Measurements from ENCODE around the gene KRT37. TPM values are rescaled to one million over a fixed set of nuclear protein-coding genes. Genes with fewer than 3 reads are reported as not detected.

The KRT37 gene
- total RNA-seq, 1 donor from 2014 or later = not detected

GRCh38 chr17:41452281-41452680 lies 27.9 kb upstream of the KRT37 start:
- peak; percentile 18 for FAIRE-seq
- Histone ChIP-seq H3K4me3 (ENCODE audit: low read depth, low read length) (no peak overlapping the region), H3K36me3 (ENCODE audit: control insufficient read depth, insufficient read depth, low read length) (no peaks in the 10 kb centered on the region), H3K27me3 (ENCODE audit: control insufficient read depth, insufficient read depth, low read length) (no peaks in the 10 kb centered on the region)
- no peak for TF ChIP-seq CTCF (IDR thresholded peaks at IDR 0.05; ENCODE audit: insufficient read depth, low read length, severe bottlenecking)
- DNase-seq (ENCODE audit: low read depth) = no peak

GRCh38 chr17:41451154-41451728 lies 26.9 kb upstream of the KRT37 start:
- no peak for FAIRE-seq
- Histone ChIP-seq H3K36me3 (ENCODE audit: control insufficient read depth, insufficient read depth, low read length) (no peaks in the 10 kb centered on the region), H3K4me3 (ENCODE audit: low read depth, low read length) (no peak overlapping the region), H3K27me3 (ENCODE audit: control insufficient read depth, insufficient read depth, low read length) (no peaks in the 10 kb centered on the region)
- no peak for TF ChIP-seq CTCF (IDR thresholded peaks at IDR 0.05; ENCODE audit: insufficient read depth, low read length, severe bottlenecking)
- DNase-seq (ENCODE audit: low read depth) = no peak

- H3K36me3 ChIP-seq (ENCODE audit: control insufficient read depth, insufficient read depth, low read length) = no peaks in the 10 kb centered on the region
- DNase-seq (ENCODE audit: low read depth) = no peak
- no peak for FAIRE-seq
- no peaks in the 10 kb centered on the region for H3K27me3 ChIP-seq (ENCODE audit: control insufficient read depth, insufficient read depth, low read length)
- no peak for TF ChIP-seq CTCF (IDR thresholded peaks at IDR 0.05; ENCODE audit: insufficient read depth, low read length, severe bottlenecking)
- H3K4me3 ChIP-seq (ENCODE audit: low read depth, low read length) = no peak overlapping the region
Measured at GRCh38 chr17:41449008-41449407, 24.6 kb upstream of the KRT37 start.

DNA sequence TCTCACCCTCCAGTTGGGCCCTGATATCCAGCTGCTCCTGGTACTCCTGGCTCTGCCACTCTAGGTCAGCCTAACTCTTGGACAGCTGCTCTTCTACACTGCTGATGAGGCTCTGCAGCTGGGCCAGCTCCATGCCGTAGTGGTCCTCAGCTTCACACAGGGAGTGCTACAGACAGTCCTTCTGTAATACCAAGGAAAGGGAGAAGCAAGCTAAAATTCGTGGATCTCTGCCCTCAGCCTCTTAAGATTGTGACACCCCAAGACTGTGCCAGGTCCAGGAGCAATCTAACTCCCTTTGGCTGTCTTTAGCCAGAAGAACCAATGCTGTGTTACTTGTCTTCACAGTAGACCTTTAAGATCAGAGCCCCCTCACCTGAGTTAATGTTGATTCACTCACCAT lies 24.1 kb upstream of the KRT37 start:
- TF ChIP-seq CTCF (IDR thresholded peaks at IDR 0.05; ENCODE audit: insufficient read depth, low read length, severe bottlenecking) = no peak
- H3K4me3 ChIP-seq (ENCODE audit: low read depth, low read length) = no peak overlapping the region
- H3K36me3 ChIP-seq (ENCODE audit: control insufficient read depth, insufficient read depth, low read length) = no peaks in the 10 kb centered on the region
- FAIRE-seq (peak; percentile 64), DNase-seq (ENCODE audit: low read depth) (no peak)
- H3K27me3 ChIP-seq (ENCODE audit: control insufficient read depth, insufficient read depth, low read length) = no peaks in the 10 kb centered on the region

GRCh38 chr17:41446806-41447205 lies 22.4 kb upstream of the KRT37 start:
- Histone ChIP-seq H3K4me3 (ENCODE audit: low read depth, low read length) (no peak overlapping the region), H3K27me3 (ENCODE audit: control insufficient read depth, insufficient read depth, low read length) (no peaks in the 10 kb centered on the region), H3K36me3 (ENCODE audit: control insufficient read depth, insufficient read depth, low read length) (no peaks in the 10 kb centered on the region)
- TF ChIP-seq CTCF (IDR thresholded peaks at IDR 0.05; ENCODE audit: insufficient read depth, low read length, severe bottlenecking) = no peak
- no peak for DNase-seq (ENCODE audit: low read depth)
- FAIRE-seq = no peak

DNA sequence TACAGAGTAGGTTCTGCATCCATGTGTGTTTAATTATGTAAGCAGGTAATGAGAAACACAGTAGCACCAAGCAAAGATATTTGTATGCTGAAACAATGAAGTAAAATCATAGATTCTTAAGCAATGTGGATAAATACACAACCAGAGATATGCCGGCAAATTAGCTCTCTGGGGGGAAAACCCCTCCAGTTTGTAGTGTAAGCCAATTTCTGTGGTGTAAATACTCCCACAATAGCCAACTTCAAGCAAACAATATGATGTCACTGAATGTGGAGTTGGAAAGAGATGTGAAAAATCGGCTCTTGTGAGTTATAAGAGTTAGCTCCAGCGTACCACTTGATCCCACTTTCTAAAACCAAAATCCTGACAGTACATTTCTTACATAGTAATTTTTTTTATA lies 20.3 kb upstream of the KRT37 start:
- no peaks in the 10 kb centered on the region for H3K36me3 ChIP-seq (ENCODE audit: control insufficient read depth, insufficient read depth, low read length)
- H3K27me3 ChIP-seq (ENCODE audit: control insufficient read depth, insufficient read depth, low read length) = no peaks in the 10 kb centered on the region
- no peak for TF ChIP-seq CTCF (IDR thresholded peaks at IDR 0.05; ENCODE audit: insufficient read depth, low read length, severe bottlenecking)
- no peak overlapping the region for H3K4me3 ChIP-seq (ENCODE audit: low read depth, low read length)
- DNase-seq (ENCODE audit: low read depth) = no peak
- FAIRE-seq = no peak

Data from bronchial epithelial cell (primary cell).